H9 (cell line): ENCODE measurements around the gene FAM13B. TPM values are rescaled to one million over a fixed set of nuclear protein-coding genes. Genes with fewer than 3 reads are reported as not detected.

Source experiments
- DNase-seq: peaks from one replicate; pipeline ENCODE4 v3.0.0-alpha.2; 2017
- H2AFZ ChIP-seq: one replicate; pipeline ENCODE4 v1.6.1; 2013; ENCODE audit warnings: mild to moderate bottlenecking, low read length, control low read depth, moderate library complexity
- H2AK5ac ChIP-seq: 2 replicates; pipeline ENCODE4 v1.6.1; 2013; ENCODE audit warnings: low read length, control low read depth, mixed read lengths; ENCODE audit not compliant: insufficient read length
- H2BK120ac ChIP-seq: one replicate; pipeline ENCODE4 v1.6.1; 2013; ENCODE audit warnings: low read depth, mild to moderate bottlenecking, low read length, control low read depth, inconsistent platforms; ENCODE audit not compliant: poor library complexity, severe bottlenecking
- H2BK12ac ChIP-seq: 2 replicates; pipeline ENCODE4 v1.6.1; 2013; ENCODE audit warnings: low read length, control low read depth, mixed read lengths, low read depth; ENCODE audit not compliant: insufficient read length
- H2BK15ac ChIP-seq: 2 replicates; pipeline ENCODE4 v1.6.1; 2013; ENCODE audit warnings: low read depth, low read length, control low read depth
- H2BK20ac ChIP-seq: one replicate; pipeline ENCODE4 v1.6.1; 2013; ENCODE audit warnings: low read depth, mild to moderate bottlenecking, low read length, control low read depth, inconsistent platforms; ENCODE audit not compliant: poor library complexity, severe bottlenecking
- H2BK5ac ChIP-seq: 2 replicates; pipeline ENCODE4 v1.6.1; 2013; ENCODE audit warnings: low read length, control low read depth, mixed read lengths; ENCODE audit not compliant: insufficient read length
- H3K14ac ChIP-seq: 2 replicates; pipeline ENCODE4 v1.6.1; 2013; ENCODE audit warnings: low read length, control low read depth; ENCODE audit not compliant: insufficient read depth
- H3K18ac ChIP-seq: 2 replicates; pipeline ENCODE4 v1.6.1; 2013; ENCODE audit warnings: low read depth, mild to moderate bottlenecking, mixed read lengths, low read length, control low read depth; ENCODE audit not compliant: insufficient read length
- H3K23ac ChIP-seq: 2 replicates; pipeline ENCODE4 v1.6.1; 2013; ENCODE audit warnings: low read length, control low read depth, mixed read lengths, low read depth; ENCODE audit not compliant: insufficient read length
- H3K23me2 ChIP-seq: 2 replicates; pipeline ENCODE4 v1.6.1; 2013; ENCODE audit warnings: low read depth, mild to moderate bottlenecking, mixed read lengths, low read length, control low read depth; ENCODE audit not compliant: insufficient read length, poor library complexity, severe bottlenecking
- H3K27ac ChIP-seq: 2 replicates; pipeline ENCODE4 v1.5.1; 2013; ENCODE audit warnings: low read length, control low read depth, mixed read lengths, low read depth; ENCODE audit not compliant: insufficient read length
- H3K27me3 ChIP-seq: 2 replicates; pipeline ENCODE4 v1.6.1; 2013; ENCODE audit warnings: low read length, control low read depth, inconsistent platforms; ENCODE audit not compliant: insufficient read depth
- H3K4ac ChIP-seq: 2 replicates; pipeline ENCODE4 v1.6.1; 2013; ENCODE audit warnings: low read depth, mild to moderate bottlenecking, control low read depth, inconsistent platforms, low read length, moderate library complexity
- H3K4me1 ChIP-seq: 2 replicates; pipeline ENCODE4 v1.6.1; 2013; ENCODE audit warnings: low read length, control low read depth, inconsistent platforms; ENCODE audit not compliant: insufficient read depth
- H3K4me2 ChIP-seq: 2 replicates; pipeline ENCODE4 v1.6.1; 2013; ENCODE audit warnings: low read length, control low read depth, mixed read lengths; ENCODE audit not compliant: insufficient read length, insufficient read depth
- H3K56ac ChIP-seq: 2 replicates; pipeline ENCODE4 v1.6.1; 2013; ENCODE audit warnings: low read depth, mild to moderate bottlenecking, mixed read lengths, low read length, control low read depth; ENCODE audit not compliant: insufficient read length
- H3K79me1 ChIP-seq: 2 replicates; pipeline ENCODE4 v1.6.1; 2013; ENCODE audit warnings: low read depth, mild to moderate bottlenecking, moderate library complexity, low read length, control low read depth, inconsistent platforms; ENCODE audit not compliant: insufficient read depth, poor library complexity, severe bottlenecking
- H3K79me2 ChIP-seq: 2 replicates; pipeline ENCODE4 v1.6.1; 2013; ENCODE audit warnings: low read length, control low read depth, inconsistent platforms; ENCODE audit not compliant: insufficient read depth
- H3K9ac ChIP-seq: 2 replicates; pipeline ENCODE4 v1.6.1; 2013; ENCODE audit warnings: low read length, control low read depth, mixed read lengths; ENCODE audit not compliant: insufficient read length; ENCODE audit errors: extremely low read depth
- H3K9me3 ChIP-seq: one replicate; pipeline ENCODE4 v1.6.1; 2013; ENCODE audit warnings: low read depth, low read length, inconsistent platforms; ENCODE audit not compliant: control insufficient read depth
- H3T11ph ChIP-seq: one replicate; pipeline ENCODE4 v1.6.1; 2013; ENCODE audit warnings: mild to moderate bottlenecking, low read length, control low read depth, inconsistent platforms
- H4K20me1 ChIP-seq: one replicate; pipeline ENCODE4 v1.6.1; 2013; ENCODE audit not compliant: control insufficient read depth, insufficient read length, insufficient read depth
- H4K5ac ChIP-seq: 2 replicates; pipeline ENCODE4 v1.6.1; 2013; ENCODE audit warnings: low read depth, mild to moderate bottlenecking, mixed read lengths, low read length, control low read depth; ENCODE audit not compliant: insufficient read length
- H4K8ac ChIP-seq: replicated peaks from 2 replicates; pipeline ENCODE4 v1.6.1; 2013; ENCODE audit warnings: low read length, control low read depth, mixed read lengths, low read depth; ENCODE audit not compliant: insufficient read length
- H4K91ac ChIP-seq: 2 replicates; pipeline ENCODE4 v1.6.1; 2013; ENCODE audit warnings: low read depth, mild to moderate bottlenecking, moderate library complexity, mixed read lengths, low read length, control low read depth; ENCODE audit not compliant: insufficient read length
- H3K27ac Mint-ChIP-seq, 3 experiments: 2 replicates in 2 of 3; 3 replicates in 1 of 3; pipeline ENCODE4 v1.8.0; 2020 to 2021; ENCODE audit warnings: mixed read lengths in 3 of 3, mild to moderate bottlenecking in 1 of 3, moderate library complexity in 1 of 3
- H3K27me3 Mint-ChIP-seq: 2 replicates; pipeline ENCODE4 v1.8.0; 2021; ENCODE audit warnings: low read depth, mild to moderate bottlenecking, moderate library complexity, mixed read lengths
- H3K36me3 Mint-ChIP-seq, 3 experiments: 2 replicates in 2 of 3; 3 replicates in 1 of 3; pipeline ENCODE4 v1.8.0; 2020 to 2021; ENCODE audit warnings: low read depth in 3 of 3, mixed read lengths in 3 of 3; ENCODE audit not compliant: insufficient read depth in 1 of 3
- H3K4me1 Mint-ChIP-seq, 2 experiments: 2 replicates each; pipeline ENCODE4 v1.8.0; 2020; ENCODE audit warnings: mixed read lengths in 2 of 2
- H3K4me3 Mint-ChIP-seq, 2 experiments: 2 replicates in 1 of 2; 3 replicates in 1 of 2; pipeline ENCODE4 v1.8.0; 2020 to 2021; ENCODE audit warnings: mild to moderate bottlenecking in 2 of 2, mixed read lengths in 2 of 2, moderate library complexity in 1 of 2
- H3K9me3 Mint-ChIP-seq, 2 experiments: 2 replicates in 1 of 2; 3 replicates in 1 of 2; pipeline ENCODE4 v1.8.0; 2020; ENCODE audit warnings: mild to moderate bottlenecking in 2 of 2, mixed read lengths in 2 of 2, moderate library complexity in 1 of 2
- WGBS: extraction: QIAGEN DNeasy Blood & Tissue Kit; methylation state at CpG from one replicate; pipeline ENCODE4 v1.1.7; 2013; ENCODE audit warnings: missing lambda C conversion rate, low lambda C conversion rate, mixed read lengths; ENCODE audit not compliant: insufficient read length; ENCODE audit errors: extremely low coverage; 5-methylcytosine and 5-hydroxymethylcytosine counted together
- total RNA-seq: library from RNA; stranded (reverse); gene quantifications from 2 replicates; pipeline ENCODE4 v1.2.1, GENCODE V29; 2021
- TF ChIP-seq, protein P1 (sequence below): fragments of 200-600 bp; sonication (generic); conservative IDR thresholded peaks from 3 replicates; pipeline ENCODE4 v1.8.0; 2021; ENCODE audit warnings: antibody characterized with exemption, mild to moderate bottlenecking

FAM13B gene
- total RNA-seq, 1 experiment from 2014 or later: 23.0 TPM

DNA sequence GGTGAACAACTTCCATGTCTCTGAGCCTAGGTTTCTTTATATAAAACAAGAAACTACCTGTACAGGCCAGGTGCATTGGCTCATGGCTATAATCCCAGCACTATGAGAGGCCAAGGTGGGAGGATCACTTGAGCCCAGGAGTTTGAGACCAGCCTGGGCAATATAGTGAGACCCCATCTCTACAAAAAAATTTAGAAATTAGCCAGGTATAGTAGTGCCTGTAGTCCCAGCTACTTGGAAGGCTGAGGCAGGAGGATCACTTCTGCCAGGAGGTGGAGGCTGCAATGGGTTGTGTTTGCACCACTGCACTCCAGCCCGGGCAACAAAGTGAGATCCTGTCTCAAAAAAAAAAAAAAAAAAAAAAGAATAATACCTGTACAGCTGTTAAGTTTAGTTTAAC is 11.1 kb downstream of the FAM13B start:
- Histone ChIP-seq H4K20me1 (no peaks in the 10 kb centered on the region), H3K4me1 (peaks cover 2% of the 10 kb centered on the region; the same call in 1 of the 2 replicates), H3K9ac (no peak overlapping the region), H2BK5ac (no peak overlapping the region), H2AK5ac (no peak overlapping the region), H3K18ac (no peak overlapping the region), H3T11ph (no peak overlapping the region), H3K27me3 (no peaks in the 10 kb centered on the region), H3K27ac (no peak overlapping the region), H4K5ac (no peak overlapping the region), H3K9me3 (no peaks in the 10 kb centered on the region), H3K79me2 (peaks cover 31% of the 10 kb centered on the region; the same call in 1 of the 2 replicates), H4K8ac (no peak overlapping the region), H3K4me2 (no peak overlapping the region), H4K91ac (no peak overlapping the region), H2BK12ac (no peak overlapping the region), H2BK15ac (no peak overlapping the region), H2AFZ (no peak overlapping the region), H3K56ac (no peak overlapping the region), H3K4ac (no peak overlapping the region), H3K79me1 (peaks cover 4% of the 10 kb centered on the region), H3K23me2 (no peaks in the 10 kb centered on the region), H2BK120ac (no peak overlapping the region), H2BK20ac (no peak overlapping the region), H3K14ac (no peak overlapping the region), H3K23ac (no peak overlapping the region)
- Mint-ChIP-seq H3K36me3 (peaks cover 14 to 40% (median 34%) of the 10 kb centered on the region in 3 experiments; a peak in 6 of 7 replicates), H3K27me3 (no peaks in the 10 kb centered on the region), H3K4me3 (no peak overlapping the region), H3K4me1 (peaks cover 17 to 34% of the 10 kb centered on the region in 2 experiments), H3K9me3 (no peaks in the 10 kb centered on the region), H3K27ac (no peak overlapping the region)
- WGBS: no CpG with 5 or more reads among the region's 1 CpG
- TF ChIP-seq, protein P1, sequence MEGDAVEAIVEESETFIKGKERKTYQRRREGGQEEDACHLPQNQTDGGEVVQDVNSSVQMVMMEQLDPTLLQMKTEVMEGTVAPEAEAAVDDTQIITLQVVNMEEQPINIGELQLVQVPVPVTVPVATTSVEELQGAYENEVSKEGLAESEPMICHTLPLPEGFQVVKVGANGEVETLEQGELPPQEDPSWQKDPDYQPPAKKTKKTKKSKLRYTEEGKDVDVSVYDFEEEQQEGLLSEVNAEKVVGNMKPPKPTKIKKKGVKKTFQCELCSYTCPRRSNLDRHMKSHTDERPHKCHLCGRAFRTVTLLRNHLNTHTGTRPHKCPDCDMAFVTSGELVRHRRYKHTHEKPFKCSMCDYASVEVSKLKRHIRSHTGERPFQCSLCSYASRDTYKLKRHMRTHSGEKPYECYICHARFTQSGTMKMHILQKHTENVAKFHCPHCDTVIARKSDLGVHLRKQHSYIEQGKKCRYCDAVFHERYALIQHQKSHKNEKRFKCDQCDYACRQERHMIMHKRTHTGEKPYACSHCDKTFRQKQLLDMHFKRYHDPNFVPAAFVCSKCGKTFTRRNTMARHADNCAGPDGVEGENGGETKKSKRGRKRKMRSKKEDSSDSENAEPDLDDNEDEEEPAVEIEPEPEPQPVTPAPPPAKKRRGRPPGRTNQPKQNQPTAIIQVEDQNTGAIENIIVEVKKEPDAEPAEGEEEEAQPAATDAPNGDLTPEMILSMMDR: no peak
- DNase-seq: no peak
